NCI-H2081 (cell line): ENCODE measurements around the gene ANGPTL4.
"Not testable (repeated sequence)": the region's sequence is repeated elsewhere in the genome, so short reads cannot be mapped to it uniquely, and the experiment has no call there.

Experiments
- DNase-seq, 2 experiments: peaks; one replicate each; lab custom pipeline; 2025; lab: John Stamatoyannopoulos, UW

Gene ANGPTL4

GRCh38 chr19:8334458-8335342, 29.3 kb upstream of the ANGPTL4 start:
- DNase-seq, result peak; percentile 50 to 70

DNA sequence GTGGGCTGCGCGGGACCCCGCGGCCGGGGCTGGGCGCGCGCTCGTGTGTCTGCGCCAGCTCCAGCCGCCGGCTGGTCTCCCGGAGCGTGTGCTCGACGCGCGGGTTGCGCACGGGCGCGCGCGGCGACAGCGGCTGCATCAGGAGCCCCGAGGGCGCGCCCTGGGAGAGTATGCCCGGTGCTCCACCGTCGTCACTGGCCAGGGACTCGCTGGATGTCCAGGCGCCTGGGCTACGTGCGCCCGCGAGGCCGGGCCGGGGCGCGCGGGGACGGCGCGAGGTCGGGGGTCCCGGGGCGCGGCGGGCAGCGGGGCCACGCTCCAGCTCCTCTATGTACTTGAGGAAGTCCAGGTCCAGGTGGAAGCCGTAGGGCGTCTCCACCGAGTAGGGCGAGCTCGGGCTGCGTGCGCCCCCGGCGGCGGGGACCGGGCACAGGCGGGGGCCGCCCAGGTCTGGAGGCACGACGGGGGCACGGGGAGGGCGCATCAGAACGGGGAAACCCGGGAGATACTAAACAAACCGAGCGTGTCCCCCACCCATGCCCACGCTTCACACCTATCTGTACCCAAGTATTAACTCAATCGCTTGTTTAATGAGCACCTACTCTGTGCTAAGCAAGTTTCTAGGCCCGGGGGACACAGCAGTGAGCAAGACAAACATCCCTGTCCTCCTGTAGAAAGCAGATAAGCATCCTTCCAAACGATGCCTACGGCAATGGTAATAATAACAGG, 28.4 kb upstream of the ANGPTL4 start:
- no peak for DNase-seq

- DNase-seq, result no peak
These were observed 27.8 kb upstream of the ANGPTL4 start for GRCh38 chr19:8336072-8336569.

GRCh38 chr19:8336660-8337059, 27.3 kb upstream of the ANGPTL4 start:
- DNase-seq, result no peak

DNA sequence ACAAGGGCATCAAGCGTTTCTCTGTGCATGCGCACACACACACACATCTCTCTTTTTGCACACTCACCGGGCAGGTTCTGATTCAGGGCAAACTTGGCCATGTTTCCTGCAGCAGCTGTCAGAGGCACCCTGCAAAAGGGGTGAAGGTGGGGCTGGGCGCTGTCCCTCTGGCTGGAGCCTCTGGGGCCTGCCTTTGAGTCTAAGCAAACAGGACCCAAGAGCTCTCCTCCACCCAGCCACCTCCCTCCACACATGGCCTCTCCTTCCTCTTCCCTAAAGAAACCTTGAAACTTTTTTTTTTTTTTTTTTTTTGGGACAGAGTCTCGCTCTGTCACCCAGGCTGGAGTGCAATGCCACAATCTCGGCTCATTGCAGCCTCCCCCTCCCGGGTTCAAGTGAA, 26.2 kb upstream of the ANGPTL4 start:
- DNase-seq, result no peak

- no peak for DNase-seq
These were observed 25.1 kb upstream of the ANGPTL4 start for GRCh38 chr19:8338835-8339234.

DNA sequence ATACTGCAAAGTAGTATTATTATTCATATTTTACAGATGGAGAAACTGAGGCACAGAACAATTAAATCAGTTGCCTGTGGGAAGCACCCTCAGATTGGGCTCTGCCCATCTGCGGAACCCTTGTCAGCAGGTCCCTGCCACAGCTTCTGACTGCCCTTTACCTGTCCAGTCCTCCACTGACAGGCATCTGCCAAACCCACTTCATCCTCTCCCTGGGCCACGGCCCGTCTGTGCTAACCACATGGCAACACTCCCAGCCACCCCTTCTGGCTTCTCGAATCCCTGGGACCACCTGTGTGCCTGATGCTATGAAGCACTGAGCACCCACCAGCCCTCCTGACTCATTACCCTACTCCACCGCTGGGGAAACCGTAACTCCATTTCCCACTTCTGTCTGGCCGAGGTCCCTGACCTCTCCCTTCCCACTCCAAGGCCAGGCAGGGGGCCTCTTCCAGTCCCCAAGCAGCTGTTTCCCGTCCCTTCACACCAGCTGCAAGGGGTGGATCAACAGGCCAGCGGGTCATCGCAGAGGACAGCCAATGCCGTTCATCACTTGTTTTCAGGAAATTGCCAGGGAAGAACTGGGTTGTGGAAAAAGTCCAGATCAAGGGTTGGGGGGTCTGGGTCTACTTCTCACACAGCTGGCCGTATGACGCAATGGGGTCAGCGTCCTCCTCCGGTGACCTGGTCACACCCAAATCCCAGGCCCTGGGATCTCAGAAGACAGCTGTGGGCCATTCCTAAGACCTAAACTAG, 23.4 kb upstream of the ANGPTL4 start:
- no peak for DNase-seq

- not testable (repeated sequence) for DNase-seq
These were observed 22.5 kb upstream of the ANGPTL4 start for GRCh38 chr19:8341504-8341903.

- DNase-seq, result no peak
These were observed 21.7 kb upstream of the ANGPTL4 start for GRCh38 chr19:8342316-8342683.

GRCh38 chr19:8342684-8343482, 21.1 kb upstream of the ANGPTL4 start, which contains the start of gene KANK3:
KANK3 (minus strand) TSS chr19:8343262; CDS start chr19:8337828, 5,434 bp downstream.
- peak; percentile 70 to 88 for DNase-seq

GRCh38 chr19:8343483-8343844, 20.5 kb upstream of the ANGPTL4 start:
- DNase-seq, result no peak

DNA sequence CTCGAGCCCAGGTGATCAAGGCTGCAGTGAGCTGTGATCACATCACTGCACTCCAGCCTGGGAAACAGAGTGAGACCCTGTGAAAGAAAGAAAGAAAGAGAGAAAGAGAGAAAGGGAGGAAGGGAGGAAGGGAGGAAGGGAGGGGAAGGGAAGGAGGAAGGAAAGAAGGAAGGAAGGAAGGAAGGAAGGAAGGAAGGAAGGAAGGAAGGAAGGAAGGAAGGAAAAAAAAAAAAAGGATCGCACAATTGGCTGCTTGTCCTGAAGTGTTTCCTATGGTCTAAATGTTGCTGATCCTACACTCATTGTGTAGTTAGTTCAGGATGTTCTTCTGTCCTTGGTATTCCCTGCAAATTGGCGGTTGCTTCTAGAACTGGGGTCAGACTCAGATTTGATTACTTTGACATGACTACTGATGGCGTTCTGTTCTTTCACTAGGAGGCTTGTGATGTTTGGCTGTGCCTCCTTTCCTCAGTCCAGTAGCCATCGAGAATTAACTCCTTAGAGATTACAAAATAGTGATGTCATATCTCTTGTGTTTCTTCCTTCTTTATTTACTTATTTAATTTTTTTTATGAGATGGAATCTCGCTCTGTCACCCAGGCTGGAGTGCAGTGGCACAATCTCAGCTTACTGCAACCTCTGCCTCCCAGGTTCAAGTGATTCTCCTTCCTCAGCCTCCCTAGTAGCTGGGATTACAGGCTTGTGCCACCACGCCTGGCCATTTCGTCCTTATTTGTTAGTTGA, 14.2 kb upstream of the ANGPTL4 start:
- not testable (repeated sequence) for DNase-seq

DNA sequence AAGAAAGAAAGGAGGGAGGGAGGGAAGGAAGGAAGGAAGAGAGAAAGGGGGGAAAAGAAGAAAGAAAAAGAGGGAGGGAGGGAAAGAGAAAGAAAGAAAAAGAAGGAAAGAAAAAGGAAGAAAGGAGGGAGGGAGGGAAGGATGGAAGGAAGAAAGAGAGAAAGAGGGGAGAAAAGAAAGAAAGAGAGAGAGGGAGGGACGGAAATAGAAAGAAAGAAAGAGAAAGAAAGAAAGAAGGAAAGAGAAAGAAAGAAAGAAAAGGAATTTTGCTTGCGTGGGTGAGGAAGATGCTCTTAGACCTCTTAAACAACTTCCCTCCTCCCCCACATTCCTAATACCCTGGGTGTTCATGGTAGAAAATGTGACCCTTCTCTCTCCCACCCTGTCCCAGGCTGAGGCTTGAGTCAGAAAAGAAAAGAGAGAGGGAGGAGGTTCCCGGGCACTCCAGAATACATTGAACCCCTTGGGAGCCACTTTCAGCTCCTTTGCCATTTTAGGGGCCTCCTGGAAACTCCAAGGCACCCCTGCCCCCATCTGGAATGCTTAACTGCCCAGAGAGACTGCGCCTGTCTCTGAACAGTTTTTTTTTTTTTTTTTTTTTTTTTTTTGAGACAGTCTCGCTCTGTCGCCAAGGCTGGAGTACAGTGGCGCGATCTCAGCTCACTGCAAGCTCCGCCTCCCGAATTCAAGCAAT, 11.7 kb upstream of the ANGPTL4 start:
- no peak for DNase-seq

DNA sequence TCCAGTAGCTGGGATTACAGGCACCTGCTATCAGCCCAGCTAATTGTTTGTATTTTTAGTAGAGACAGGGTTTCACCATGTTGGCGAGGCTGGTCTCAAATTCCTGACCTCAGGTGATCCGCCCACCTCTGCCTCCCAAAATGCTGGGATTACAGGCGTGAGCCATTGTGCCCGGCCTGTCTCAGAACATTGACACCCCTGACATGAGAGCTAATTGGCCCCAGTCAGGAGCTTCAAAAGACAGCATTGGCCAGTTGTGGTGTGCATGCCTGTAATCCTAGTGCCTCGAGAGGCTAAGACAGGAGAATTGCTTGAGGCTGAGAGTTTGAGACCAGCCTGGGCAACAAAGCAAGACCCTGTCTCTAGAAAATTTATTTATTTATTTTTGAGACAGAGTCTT, 11.1 kb upstream of the ANGPTL4 start:
- not testable (repeated sequence) for DNase-seq

- no peak for DNase-seq
These were observed 8.1 kb upstream of the ANGPTL4 start for GRCh38 chr19:8355631-8356402.

DNA sequence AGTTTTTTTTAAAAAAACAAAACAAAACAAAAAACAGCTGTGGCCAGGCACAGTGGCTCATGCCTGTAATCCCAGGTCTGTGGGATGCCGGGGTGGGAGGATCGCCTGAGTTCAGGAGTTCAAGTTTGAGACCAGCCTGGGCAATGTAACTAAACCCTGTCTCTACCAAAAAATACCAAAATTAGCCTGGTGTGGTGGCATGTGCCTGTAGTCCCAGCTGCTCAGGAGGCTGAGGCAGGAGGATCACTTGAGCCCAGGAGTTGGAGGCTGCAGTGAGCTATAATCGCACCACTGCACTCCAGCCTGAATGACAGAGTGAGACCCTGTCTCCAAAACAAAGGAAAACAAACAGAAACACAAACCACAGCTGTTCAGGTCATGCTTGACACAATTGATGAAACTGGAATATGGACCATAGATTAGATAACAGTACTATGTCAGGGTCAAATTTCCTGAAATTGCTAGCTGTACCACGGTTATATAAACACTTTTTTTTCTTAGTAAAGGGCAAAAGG, 6.9 kb upstream of the ANGPTL4 start:
- no peak for DNase-seq

DNA sequence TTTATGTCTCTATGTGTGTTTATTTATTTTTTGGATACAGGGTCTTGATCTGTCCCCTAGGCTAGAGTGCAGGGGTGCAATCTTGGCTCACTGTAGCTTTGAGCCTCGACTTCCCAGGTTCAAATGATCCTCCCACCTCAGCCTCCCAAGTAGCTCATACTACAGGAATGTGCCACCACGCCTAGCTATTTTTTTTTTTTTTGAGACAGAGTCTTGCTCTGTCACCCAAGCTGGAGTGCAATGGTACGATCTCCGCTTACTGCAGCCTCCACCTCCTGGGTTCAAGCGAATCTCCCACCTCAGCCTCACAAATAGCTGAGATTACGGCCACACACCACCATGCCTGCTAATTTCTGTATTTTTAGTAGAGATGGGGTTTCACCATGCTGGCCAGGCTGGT, 5.0 kb upstream of the ANGPTL4 start:
- DNase-seq, result no peak

DNA sequence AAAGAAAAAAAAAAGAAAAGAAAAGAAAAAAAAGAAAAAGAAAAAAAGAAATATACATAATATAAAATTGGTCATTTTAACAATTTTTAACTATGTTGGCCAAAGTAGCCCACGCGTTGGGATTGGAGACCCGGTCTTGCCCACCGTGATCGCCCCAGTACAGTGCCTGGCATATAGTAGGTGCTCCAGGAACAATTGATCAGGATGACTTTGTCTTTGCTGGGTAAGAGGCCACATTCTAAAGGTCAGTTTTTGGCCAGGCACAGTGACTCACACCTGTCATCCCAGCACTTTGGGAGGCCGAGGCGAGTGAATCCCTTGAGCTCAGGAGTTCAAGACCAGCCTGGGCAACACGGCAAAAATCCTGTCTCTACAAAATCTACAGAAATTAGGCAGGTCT, 3.8 kb upstream of the ANGPTL4 start:
- no peak for DNase-seq
